Measurements from ENCODE around the gene HIVEP1.

DNA sequence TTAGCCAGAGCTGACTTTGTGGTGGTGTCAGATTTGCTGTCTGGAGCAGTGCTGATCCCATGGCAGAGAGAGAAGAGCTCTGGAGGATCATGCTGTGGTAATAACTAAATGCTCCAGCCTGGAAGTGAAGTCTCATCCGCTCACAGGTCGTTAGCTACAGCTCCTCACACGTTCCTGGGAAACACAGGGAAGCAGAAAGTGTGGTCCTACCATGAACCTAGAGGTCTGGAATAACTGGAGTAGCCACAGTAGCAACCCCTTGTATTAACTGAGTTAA lies 2.7 kb downstream of the HIVEP1 start:
- TF ChIP-seq, protein P1, sequence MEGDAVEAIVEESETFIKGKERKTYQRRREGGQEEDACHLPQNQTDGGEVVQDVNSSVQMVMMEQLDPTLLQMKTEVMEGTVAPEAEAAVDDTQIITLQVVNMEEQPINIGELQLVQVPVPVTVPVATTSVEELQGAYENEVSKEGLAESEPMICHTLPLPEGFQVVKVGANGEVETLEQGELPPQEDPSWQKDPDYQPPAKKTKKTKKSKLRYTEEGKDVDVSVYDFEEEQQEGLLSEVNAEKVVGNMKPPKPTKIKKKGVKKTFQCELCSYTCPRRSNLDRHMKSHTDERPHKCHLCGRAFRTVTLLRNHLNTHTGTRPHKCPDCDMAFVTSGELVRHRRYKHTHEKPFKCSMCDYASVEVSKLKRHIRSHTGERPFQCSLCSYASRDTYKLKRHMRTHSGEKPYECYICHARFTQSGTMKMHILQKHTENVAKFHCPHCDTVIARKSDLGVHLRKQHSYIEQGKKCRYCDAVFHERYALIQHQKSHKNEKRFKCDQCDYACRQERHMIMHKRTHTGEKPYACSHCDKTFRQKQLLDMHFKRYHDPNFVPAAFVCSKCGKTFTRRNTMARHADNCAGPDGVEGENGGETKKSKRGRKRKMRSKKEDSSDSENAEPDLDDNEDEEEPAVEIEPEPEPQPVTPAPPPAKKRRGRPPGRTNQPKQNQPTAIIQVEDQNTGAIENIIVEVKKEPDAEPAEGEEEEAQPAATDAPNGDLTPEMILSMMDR (IDR thresholded peaks at IDR 0.05), result no peak
- no peak for TF ChIP-seq POLR2A (IDR thresholded peaks at IDR 0.05)
- TF ChIP-seq POLR2AphosphoS5 (IDR thresholded peaks at IDR 0.05), result no peak
